ENCODE data around the gene MYO19.

Gene MYO19

GRCh38 chr17:36500745-36501225 is 33.9 kb downstream of the MYO19 start:
- H3K4me3 ChIP-seq (replicated peaks; ENCODE audit: low read depth, low read length): no peak overlapping the region
- no peak for DNase-seq (ENCODE audit: low read depth)
- TF ChIP-seq, protein P1, sequence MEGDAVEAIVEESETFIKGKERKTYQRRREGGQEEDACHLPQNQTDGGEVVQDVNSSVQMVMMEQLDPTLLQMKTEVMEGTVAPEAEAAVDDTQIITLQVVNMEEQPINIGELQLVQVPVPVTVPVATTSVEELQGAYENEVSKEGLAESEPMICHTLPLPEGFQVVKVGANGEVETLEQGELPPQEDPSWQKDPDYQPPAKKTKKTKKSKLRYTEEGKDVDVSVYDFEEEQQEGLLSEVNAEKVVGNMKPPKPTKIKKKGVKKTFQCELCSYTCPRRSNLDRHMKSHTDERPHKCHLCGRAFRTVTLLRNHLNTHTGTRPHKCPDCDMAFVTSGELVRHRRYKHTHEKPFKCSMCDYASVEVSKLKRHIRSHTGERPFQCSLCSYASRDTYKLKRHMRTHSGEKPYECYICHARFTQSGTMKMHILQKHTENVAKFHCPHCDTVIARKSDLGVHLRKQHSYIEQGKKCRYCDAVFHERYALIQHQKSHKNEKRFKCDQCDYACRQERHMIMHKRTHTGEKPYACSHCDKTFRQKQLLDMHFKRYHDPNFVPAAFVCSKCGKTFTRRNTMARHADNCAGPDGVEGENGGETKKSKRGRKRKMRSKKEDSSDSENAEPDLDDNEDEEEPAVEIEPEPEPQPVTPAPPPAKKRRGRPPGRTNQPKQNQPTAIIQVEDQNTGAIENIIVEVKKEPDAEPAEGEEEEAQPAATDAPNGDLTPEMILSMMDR (IDR thresholded peaks at IDR 0.05; ENCODE audit: low read length, missing control alignments): no peak

DNA sequence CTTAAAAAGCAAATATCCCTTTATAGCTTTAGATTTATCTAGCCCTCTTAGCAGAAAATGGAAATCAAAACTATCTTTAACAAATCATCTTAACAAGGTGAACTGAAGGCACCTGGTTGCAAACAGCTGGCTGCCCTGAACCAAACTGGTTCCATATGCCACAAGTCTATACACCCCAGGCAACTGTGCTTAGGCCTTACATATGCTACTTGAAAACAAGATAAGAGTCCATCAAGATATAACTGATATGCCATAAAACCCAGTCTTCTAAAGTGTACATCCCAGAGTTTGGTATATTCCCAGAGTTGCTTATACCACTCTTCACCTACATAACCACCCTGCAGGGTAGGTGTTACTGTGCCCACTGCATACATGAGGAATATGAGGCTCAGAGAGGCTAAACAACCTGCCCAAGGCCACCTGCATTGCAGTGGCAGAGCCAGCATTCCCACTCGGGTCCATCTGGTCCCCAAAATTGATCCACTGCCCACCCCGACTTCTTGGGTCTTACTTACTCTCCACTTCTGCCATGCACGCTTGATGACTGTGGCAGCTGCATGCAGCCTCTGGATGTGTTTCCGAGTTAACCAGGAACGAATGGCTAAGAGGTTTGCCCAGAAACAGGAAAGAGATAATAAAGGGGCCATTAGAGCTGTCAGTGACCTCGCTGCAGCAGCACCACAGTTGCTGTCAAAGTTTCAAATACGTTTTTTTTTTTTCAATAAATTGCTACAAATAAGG is 35.9 kb downstream of the MYO19 start:
- no peak for DNase-seq (ENCODE audit: low read depth)

GRCh38 chr17:36498155-36498554 is 36.5 kb downstream of the MYO19 start:
- H3K4me3 ChIP-seq (replicated peaks; ENCODE audit: low read depth, low read length): no peak overlapping the region
- DNase-seq (ENCODE audit: low read depth): no peak
- TF ChIP-seq, protein P1 (IDR thresholded peaks at IDR 0.05; ENCODE audit: low read length, missing control alignments): no peak

More for the DNA sequence above, 35.9 kb downstream of the MYO19 start:
- TF ChIP-seq, protein P1 (IDR thresholded peaks at IDR 0.05; ENCODE audit: low read length, missing control alignments): no peak
- no peak overlapping the region for H3K4me3 ChIP-seq (replicated peaks; ENCODE audit: low read depth, low read length)

DNA sequence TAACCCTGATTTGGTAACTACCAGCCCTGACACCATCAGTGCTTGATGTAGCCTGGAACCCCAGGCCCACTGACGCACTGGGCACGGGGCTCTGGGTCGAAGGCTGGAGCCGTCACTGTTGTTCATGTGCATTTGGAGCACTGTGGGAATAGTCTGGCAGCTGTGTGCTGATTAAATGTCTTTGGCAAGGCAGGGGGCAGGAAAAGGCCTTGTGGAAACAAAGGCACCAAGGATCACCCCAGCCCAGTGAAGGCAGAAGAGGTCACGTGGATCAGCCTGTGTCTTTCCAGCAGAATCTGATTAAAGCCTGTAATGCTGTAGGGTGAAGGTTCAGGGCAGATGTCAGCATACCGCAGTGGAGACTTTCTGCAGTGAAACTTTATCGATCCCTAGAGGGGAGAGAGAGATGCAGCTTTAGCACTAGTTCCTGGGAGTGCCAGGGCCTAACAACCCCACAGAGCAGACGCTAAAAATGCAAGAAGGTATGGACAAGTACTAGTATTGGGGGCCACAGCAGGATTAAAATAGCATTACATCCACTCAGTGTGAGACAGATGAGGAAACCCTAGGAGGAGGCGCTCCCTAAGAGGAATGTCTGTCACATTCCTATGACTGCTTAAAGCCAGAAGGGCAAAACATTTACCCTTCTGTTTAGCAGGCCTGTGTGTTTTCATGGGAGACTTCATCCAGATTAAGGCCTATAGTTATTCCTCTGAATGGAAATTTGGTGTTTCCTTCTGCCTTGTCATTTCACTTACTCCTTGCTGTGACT is 38.5 kb downstream of the MYO19 start:
- H3K4me3 ChIP-seq (replicated peaks; ENCODE audit: low read depth, low read length): no peak overlapping the region
- peak; percentile 12 for DNase-seq (ENCODE audit: low read depth)
- TF ChIP-seq, protein P1 (IDR thresholded peaks at IDR 0.05; ENCODE audit: low read length, missing control alignments): no peak

DNA sequence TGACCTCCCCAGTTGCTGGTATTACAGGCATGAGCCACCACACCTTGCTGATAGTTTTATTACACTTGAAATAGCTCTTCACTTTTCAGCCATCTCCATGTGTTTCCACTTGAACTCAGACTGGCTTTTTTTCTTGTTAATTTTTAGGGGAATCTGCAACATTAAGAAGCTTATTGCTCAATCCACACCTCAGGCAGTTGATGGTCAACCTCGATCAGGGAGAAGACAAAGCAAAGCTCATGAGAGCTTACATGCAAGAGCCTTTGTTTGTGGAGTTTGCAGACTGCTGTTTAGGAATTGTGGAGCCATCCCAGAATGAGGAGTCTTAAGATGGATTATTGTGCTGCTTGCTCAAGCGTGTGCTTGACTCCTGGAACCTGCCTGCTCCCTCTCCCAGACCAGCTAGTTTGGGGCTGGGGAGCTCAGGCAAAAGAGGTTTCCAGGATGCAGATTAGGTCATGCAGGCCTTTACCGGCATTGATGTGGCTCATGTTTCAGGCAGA is 39.5 kb downstream of the MYO19 start:
- no peak for DNase-seq (ENCODE audit: low read depth)
- TF ChIP-seq, protein P1 (IDR thresholded peaks at IDR 0.05; ENCODE audit: low read length, missing control alignments): no peak
- H3K4me3 ChIP-seq (replicated peaks; ENCODE audit: low read depth, low read length): no peak overlapping the region

DNA sequence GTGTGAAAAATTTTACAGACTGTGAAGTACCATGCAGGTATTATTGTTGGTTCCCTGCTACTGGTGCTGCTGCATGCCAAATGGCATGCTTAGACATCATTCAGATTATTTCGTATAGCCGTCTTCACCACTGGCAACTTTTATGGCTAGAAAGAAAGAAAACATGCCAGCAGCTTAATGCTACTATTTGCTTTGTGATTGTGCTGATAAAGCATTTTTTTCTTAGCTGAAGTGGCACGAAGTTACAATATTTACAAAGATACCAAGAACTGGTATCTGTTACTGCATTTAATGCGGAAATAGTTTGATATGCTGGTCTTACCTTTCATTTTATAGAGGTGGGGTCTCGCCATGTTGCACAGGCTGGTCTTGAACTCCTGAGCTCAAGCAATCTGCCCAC is 40.0 kb downstream of the MYO19 start:
- TF ChIP-seq, protein P1 (IDR thresholded peaks at IDR 0.05; ENCODE audit: low read length, missing control alignments): no peak
- no peak overlapping the region for H3K4me3 ChIP-seq (replicated peaks; ENCODE audit: low read depth, low read length)
- DNase-seq (ENCODE audit: low read depth): no peak

Data from fibroblast of pulmonary artery (primary cell).